A549 (cell line): ENCODE measurements around the gene RPL26.

ENCODE experiments used
- BHLHE40 ChIP-seq: IDR thresholded peaks from 2 replicates; pipeline ENCODE4 v1.6.1; 2012; ENCODE audit warnings: low read depth, low read length, inconsistent platforms
- EP300 ChIP-seq, 2 experiments: fragments of >200 bp; sonication (Bioruptor Twin); formaldehyde crosslinking; IDR thresholded peaks; 2 replicates in 1 of 2; 3 replicates in 1 of 2; pipeline ENCODE4 v1.6.1; 2016 to 2017
- JUNB ChIP-seq: fragments of >200 bp; sonication (Bioruptor Twin); formaldehyde crosslinking; IDR thresholded peaks from 2 replicates; pipeline ENCODE4 v1.6.1; 2016
- MAZ ChIP-seq: fragments of 150-350 bp; IDR thresholded peaks from 2 replicates; pipeline ENCODE4 v1.6.1; 2014; ENCODE audit warnings: antibody characterized with exemption, low read depth, low read length, borderline replicate concordance
- MYC ChIP-seq: IDR thresholded peaks from 2 replicates; pipeline ENCODE4 v1.6.1; 2012; ENCODE audit warnings: mild to moderate bottlenecking, inconsistent platforms, low read length, improper control_type of control experiment, borderline replicate concordance
- PHF8 ChIP-seq: fragments of 200-600 bp; sonication (generic); IDR thresholded peaks from 2 replicates; pipeline ENCODE4 v1.6.1; 2016; ENCODE audit warnings: low read depth, mild to moderate bottlenecking, antibody characterized with exemption, moderate library complexity, borderline replicate concordance
- POLR2A ChIP-seq: IDR thresholded peaks from 2 replicates; pipeline ENCODE4 v1.6.1; 2012; ENCODE audit warnings: mild to moderate bottlenecking, low read length
- RAD21 ChIP-seq, 2 experiments: fragments of >200 bp in 1 of 2; sonication (Bioruptor Twin) in 1 of 2; formaldehyde crosslinking in 1 of 2; IDR thresholded peaks in 1 of 2; conservative IDR thresholded peaks in 1 of 2; 2 replicates in 1 of 2; 3 replicates in 1 of 2; pipeline ENCODE4 v1.6.1; 2012 to 2018; ENCODE audit warnings: inconsistent platforms in 1 of 2
- ZSCAN20 ChIP-seq: fragments of 250-450 bp; sonication (Bioruptor Pico); IDR thresholded peaks from 2 replicates; pipeline ENCODE4 v1.8.0; 2022; ENCODE audit warnings: mild to moderate bottlenecking, moderate library complexity
- TF ChIP-seq, protein P1 (sequence below): fragments of >200 bp; sonication (Bioruptor Twin); formaldehyde crosslinking; IDR thresholded peaks from 3 replicates; pipeline ENCODE4 v1.5.1; 2016
- TF ChIP-seq, protein P2 (sequence below): fragments of >200 bp; sonication (Bioruptor Twin); formaldehyde crosslinking; IDR thresholded peaks from 3 replicates; pipeline ENCODE4 v1.6.1; 2016

DNA sequence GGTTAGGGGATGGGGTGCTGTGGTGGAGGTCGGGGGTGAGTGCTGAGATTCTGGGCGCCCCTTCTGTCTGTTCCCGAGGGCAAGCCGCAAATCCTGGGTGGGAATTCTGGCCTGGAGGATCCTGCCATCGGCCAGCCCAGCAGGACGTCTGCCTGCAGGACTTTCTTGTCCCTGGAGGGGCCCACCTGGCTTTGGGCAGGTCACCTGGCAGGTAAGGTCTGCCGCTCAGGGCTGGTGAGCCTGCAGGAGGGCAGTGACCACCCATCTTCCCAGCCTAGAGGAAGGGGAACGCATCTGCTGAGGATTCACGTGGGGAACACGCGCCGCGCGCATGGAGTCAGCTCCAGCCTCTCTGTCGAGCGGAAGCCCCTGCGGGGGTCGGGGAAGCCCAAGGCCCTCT is 9.3 kb upstream of the RPL26 start:
- no peak for TF ChIP-seq POLR2A
- TF ChIP-seq, protein P1, sequence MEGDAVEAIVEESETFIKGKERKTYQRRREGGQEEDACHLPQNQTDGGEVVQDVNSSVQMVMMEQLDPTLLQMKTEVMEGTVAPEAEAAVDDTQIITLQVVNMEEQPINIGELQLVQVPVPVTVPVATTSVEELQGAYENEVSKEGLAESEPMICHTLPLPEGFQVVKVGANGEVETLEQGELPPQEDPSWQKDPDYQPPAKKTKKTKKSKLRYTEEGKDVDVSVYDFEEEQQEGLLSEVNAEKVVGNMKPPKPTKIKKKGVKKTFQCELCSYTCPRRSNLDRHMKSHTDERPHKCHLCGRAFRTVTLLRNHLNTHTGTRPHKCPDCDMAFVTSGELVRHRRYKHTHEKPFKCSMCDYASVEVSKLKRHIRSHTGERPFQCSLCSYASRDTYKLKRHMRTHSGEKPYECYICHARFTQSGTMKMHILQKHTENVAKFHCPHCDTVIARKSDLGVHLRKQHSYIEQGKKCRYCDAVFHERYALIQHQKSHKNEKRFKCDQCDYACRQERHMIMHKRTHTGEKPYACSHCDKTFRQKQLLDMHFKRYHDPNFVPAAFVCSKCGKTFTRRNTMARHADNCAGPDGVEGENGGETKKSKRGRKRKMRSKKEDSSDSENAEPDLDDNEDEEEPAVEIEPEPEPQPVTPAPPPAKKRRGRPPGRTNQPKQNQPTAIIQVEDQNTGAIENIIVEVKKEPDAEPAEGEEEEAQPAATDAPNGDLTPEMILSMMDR, result no peak
- TF ChIP-seq EP300 (IDR thresholded peaks at IDR 0.05), result no peak
- TF ChIP-seq, protein P2, sequence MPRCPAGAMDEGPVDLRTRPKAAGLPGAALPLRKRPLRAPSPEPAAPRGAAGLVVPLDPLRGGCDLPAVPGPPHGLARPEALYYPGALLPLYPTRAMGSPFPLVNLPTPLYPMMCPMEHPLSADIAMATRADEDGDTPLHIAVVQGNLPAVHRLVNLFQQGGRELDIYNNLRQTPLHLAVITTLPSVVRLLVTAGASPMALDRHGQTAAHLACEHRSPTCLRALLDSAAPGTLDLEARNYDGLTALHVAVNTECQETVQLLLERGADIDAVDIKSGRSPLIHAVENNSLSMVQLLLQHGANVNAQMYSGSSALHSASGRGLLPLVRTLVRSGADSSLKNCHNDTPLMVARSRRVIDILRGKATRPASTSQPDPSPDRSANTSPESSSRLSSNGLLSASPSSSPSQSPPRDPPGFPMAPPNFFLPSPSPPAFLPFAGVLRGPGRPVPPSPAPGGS, result no peak
- no peak for TF ChIP-seq ZSCAN20 (CRISPR knock-in tag)
- TF ChIP-seq PHF8, result no peak
- no peak for TF ChIP-seq RAD21 (conservative IDR thresholded peaks at IDR 0.05 in 1 of 2, IDR thresholded peaks at IDR 0.05 in 1 of 2)
- TF ChIP-seq JUNB, result no peak
- TF ChIP-seq MYC, result no peak
- no peak for TF ChIP-seq MAZ
- TF ChIP-seq BHLHE40, result no peak
